Sigmoid colon (tissue), 4 donors: ENCODE measurements around the gene AGPAT2.

Experiments
- POLR2A ChIP-seq, 2 donors: fragments of 450-650 bp; IDR thresholded peaks; one replicate each; pipeline ENCODE4 v1.6.1; 2016; ENCODE audit warnings: antibody characterized with exemption in 2 of 2, mild to moderate bottlenecking in 2 of 2, moderate library complexity in 2 of 2
- POLR2AphosphoS5 ChIP-seq, 4 donors: sonication (generic); formaldehyde crosslinking; IDR thresholded peaks; one replicate each; pipeline ENCODE4 v1.6.1; 2017; ENCODE audit warnings: antibody characterized with exemption in 4 of 4
- TF ChIP-seq, protein P1 (sequence below), 4 experiments: fragments of 450-650 bp in 3 of 4; fragments of 200-600 bp in 1 of 4; IDR thresholded peaks; one replicate each; pipeline ENCODE4 v1.5.1; 2016 to 2019; ENCODE audit warnings: antibody characterized with exemption in 4 of 4, mild to moderate bottlenecking in 3 of 4, moderate library complexity in 2 of 4

DNA sequence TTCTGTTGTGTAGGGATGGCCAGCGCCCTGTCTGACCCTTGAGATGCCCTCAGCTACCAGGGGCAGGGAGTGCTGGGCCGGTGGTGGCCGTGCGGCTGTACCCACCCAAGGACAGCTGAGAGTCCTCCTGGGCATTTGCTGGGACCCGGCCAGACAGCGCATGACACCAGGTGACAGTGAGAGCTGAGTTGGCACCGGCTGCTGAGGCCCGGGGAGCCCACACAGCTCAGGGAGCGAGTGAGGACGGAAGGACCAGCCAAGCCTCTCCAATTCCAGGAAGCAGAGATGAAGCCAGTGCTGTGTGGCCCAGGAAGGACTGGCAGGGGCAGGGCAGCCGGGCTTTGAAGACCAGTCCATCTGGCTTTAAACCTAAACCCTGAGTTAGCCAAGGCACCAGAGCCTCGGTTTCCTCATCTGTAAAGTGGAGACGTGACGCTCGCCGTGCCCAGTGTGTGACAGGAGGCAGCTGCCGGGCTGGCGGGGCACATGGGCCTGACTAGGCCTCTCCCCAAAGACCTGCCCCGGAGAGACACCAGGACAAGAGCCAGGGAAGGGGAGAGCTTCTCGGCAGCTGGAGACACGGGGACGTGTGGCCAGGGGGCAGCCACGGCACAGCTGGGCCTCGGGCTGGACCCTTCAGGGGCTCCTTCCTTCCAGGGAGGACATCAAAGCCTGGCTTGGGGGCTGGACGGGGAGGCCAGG, 3.0 kb upstream of the AGPAT2 start:
- TF ChIP-seq POLR2A (IDR thresholded peaks at IDR 0.05) (no peak), POLR2AphosphoS5 (IDR thresholded peaks at IDR 0.05) (no peak)
- TF ChIP-seq, protein P1, sequence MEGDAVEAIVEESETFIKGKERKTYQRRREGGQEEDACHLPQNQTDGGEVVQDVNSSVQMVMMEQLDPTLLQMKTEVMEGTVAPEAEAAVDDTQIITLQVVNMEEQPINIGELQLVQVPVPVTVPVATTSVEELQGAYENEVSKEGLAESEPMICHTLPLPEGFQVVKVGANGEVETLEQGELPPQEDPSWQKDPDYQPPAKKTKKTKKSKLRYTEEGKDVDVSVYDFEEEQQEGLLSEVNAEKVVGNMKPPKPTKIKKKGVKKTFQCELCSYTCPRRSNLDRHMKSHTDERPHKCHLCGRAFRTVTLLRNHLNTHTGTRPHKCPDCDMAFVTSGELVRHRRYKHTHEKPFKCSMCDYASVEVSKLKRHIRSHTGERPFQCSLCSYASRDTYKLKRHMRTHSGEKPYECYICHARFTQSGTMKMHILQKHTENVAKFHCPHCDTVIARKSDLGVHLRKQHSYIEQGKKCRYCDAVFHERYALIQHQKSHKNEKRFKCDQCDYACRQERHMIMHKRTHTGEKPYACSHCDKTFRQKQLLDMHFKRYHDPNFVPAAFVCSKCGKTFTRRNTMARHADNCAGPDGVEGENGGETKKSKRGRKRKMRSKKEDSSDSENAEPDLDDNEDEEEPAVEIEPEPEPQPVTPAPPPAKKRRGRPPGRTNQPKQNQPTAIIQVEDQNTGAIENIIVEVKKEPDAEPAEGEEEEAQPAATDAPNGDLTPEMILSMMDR (IDR thresholded peaks at IDR 0.05): no peak
